H1 (cell line): Measurements from ENCODE around the gene PEX14. TPM values are rescaled to one million over a fixed set of nuclear protein-coding genes. Genes with fewer than 3 reads are reported as not detected.

Source experiments
- RNF2 ChIP-seq: fragments of 200-900, 300-1000 bp; sonication (generic); IDR thresholded peaks from 2 replicates; pipeline ENCODE4 v1.7.1; 2016; ENCODE audit warnings: borderline replicate concordance, low read depth, mild to moderate bottlenecking, antibody characterized with exemption, low read length; ENCODE audit not compliant: poor library complexity, severe bottlenecking; ENCODE audit errors: missing control alignments
- SAP30 ChIP-seq: fragments of 300-600 bp; sonication (generic); IDR thresholded peaks from 2 replicates; pipeline ENCODE4 v1.7.1; 2012; ENCODE audit warnings: low read length, moderate library complexity, mild to moderate bottlenecking, inconsistent platforms; ENCODE audit not compliant: insufficient read depth, insufficient replicate concordance
- TAF7 ChIP-seq: optimal IDR thresholded peaks from 2 replicates; pipeline ENCODE3; 2011; ENCODE audit warnings: low read depth, mild to moderate bottlenecking, inconsistent platforms, low read length, moderate library complexity, borderline replicate concordance
- YY1 ChIP-seq: IDR thresholded peaks from 2 replicates; pipeline ENCODE4 v1.6.1; 2011; ENCODE audit warnings: low read depth, mild to moderate bottlenecking, low read length
- polyA plus RNA-seq, 7 experiments: library from polyadenylated mRNA; depleted of rRNA in 3 of 7; stranded (reverse) in 5 of 7; unstranded in 2 of 7; fragments of >200 nt in 5 of 7; fragments of 200-250 nt in 2 of 7; gene quantifications; 1 replicate in 5 of 7; 2 replicates in 1 of 7; 4 replicates in 1 of 7; pipeline versions ENCODE4 v1.2.1 to v1.2.3, GENCODE V29; 2011 to 2013; ENCODE audit warnings: missing spikeins in 2 of 7, mixed read lengths in 2 of 7
- total RNA-seq: library from RNA; stranded (reverse); fragmentation: NEBNext Ultra II Directional; extraction: Animal tissue kit (Norgen Biotek cat#: 25700); gene quantifications from 2 replicates; pipeline ENCODE4 v1.2.1, GENCODE V29; 2021

PEX14 gene
- total and polyA plus RNA-seq, 2 of the 8 experiments (the other 6 are each of a cell fraction or from before 2014, with no cell fraction given) = 13.0 to 19.8 TPM

GRCh38 chr1:10433790-10434189 lies 41.0 kb upstream of the PEX14 start (continued):
- TF ChIP-seq SAP30 (no peak), RNF2 (no peak), YY1 (no peak), TAF7 (no peak)
- TF ChIP-seq, all 59 proteins: peak for 0
